ENCODE results near the gene NOL8. TPM values are rescaled to one million over a fixed set of nuclear protein-coding genes. Genes with fewer than 3 reads are reported as not detected.

Gene NOL8
- total RNA-seq, 1 donor from 2014 or later: 13.1 TPM

GRCh38 chr9:92278110-92278509, 47.0 kb downstream of the NOL8 start:
- ATAC-seq (no peak), DNase-seq (no peak)
- intact Hi-C loops (cut with micrococcal nuclease): no loop called here

DNA sequence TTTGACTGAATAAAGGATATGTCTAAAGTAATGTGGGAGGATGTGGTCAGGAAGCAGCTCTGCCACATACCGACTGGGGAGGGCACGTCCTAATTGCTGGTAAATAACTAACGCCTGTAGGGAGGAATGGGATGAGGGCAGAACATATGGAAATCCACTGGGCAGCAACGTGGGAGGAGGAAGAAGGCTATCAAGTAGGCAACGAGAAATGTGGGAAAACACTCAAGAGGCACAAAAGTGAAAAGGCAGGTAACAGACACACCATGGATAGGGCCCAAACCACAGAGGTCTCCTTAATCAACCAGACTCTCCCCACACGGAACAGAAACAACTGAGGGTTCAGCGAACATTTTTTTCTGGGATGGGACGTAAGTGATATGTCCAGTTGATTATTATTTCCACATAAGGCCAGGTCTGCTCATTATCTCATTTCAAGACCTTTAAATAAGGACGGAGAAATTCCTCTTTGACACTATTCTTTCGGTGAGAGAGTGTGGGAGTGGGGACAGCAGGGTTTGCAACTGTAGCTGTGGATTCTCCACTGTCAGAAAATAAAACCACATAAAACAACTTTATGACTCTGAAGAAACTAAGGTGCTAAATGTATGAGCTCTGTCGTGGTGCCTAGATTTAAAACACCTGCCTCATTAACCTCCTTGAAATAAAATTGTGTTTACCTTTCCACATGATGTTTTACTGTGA, 48.7 kb downstream of the NOL8 start:
- intact Hi-C loops (cut with micrococcal nuclease): no loop called here
- DNase-seq: no peak

DNA sequence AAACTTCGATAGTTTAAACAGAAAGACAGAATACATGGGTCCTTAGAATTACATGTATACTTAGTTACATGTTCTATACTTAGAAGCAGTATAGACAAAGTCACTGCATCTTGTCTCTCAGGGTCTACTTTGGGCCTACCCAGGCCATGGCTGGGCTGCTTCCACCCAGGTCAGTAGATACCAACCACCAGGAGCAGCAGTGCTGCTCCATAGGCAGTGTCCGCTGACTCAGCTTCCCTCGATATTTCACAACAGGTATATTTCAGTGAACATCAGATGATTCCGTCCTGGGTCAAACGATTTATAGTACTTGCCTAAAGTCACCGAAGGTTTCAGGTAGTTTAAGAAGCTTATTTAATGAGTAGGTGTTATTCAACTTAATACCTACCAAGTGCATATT, 49.6 kb downstream of the NOL8 start:
- no peak for DNase-seq
- intact Hi-C loops (cut with micrococcal nuclease): no loop called here
- ATAC-seq: no peak

More for the DNA sequence above, 48.7 kb downstream of the NOL8 start:
- ATAC-seq: no peak

GRCh38 chr9:92270511-92270910, 54.6 kb downstream of the NOL8 start:
- DNase-seq (no peak), ATAC-seq (no peak)
- intact Hi-C loops (cut with micrococcal nuclease): no loop called here

DNA sequence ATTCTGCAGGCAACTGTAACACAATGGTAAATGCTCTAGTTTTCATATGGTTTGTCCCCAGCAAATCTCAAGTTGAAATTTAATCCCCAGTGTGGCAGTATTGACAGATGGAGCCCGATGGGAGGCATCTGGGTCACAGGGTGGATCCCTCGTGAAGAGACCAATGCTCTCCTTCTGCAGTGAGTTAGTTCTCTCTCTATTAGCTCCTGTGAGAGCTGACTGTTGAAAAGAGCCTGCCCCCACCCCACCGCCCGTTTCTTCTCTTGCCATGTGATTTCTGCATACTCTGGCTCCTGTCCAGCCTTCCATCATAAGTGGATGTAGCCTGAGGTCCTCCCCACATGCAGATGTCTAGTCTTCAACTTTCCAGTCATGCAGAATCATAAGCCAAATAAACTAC, 58.7 kb downstream of the NOL8 start:
- peak; percentile 32 for ATAC-seq
- intact Hi-C loops (cut with micrococcal nuclease): no loop called here
- DNase-seq: no peak

DNA sequence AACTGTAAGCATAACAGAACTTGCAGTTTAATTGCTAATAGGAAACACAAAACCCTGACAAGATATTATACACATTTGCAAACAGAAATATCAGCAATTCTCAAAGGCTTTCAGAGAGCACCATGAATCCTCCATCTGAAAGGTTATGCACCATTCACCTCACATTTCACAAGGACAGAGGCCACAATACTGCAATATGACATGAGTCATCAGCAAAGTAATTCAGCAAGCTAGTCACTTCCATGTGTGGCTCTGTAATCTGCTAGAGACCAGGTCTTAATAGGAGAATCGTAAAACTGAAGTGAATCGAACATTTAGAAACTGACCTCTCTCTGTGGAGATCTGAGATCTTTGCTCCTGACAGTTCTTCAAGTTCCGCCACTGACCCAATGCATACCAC, 60.0 kb downstream of the NOL8 start:
- ATAC-seq (no peak), DNase-seq (no peak)
- intact Hi-C loops (cut with micrococcal nuclease): no loop called here

- DNase-seq (no peak), ATAC-seq (no peak)
- intact Hi-C loops (cut with micrococcal nuclease): no loop called here
These were observed 62.0 kb downstream of the NOL8 start for GRCh38 chr9:92263131-92263530.

GRCh38 chr9:92257327-92257726, 67.8 kb downstream of the NOL8 start:
- intact Hi-C loops (cut with micrococcal nuclease): no loop called here
- no peak for ATAC-seq
- no peak for DNase-seq

DNA sequence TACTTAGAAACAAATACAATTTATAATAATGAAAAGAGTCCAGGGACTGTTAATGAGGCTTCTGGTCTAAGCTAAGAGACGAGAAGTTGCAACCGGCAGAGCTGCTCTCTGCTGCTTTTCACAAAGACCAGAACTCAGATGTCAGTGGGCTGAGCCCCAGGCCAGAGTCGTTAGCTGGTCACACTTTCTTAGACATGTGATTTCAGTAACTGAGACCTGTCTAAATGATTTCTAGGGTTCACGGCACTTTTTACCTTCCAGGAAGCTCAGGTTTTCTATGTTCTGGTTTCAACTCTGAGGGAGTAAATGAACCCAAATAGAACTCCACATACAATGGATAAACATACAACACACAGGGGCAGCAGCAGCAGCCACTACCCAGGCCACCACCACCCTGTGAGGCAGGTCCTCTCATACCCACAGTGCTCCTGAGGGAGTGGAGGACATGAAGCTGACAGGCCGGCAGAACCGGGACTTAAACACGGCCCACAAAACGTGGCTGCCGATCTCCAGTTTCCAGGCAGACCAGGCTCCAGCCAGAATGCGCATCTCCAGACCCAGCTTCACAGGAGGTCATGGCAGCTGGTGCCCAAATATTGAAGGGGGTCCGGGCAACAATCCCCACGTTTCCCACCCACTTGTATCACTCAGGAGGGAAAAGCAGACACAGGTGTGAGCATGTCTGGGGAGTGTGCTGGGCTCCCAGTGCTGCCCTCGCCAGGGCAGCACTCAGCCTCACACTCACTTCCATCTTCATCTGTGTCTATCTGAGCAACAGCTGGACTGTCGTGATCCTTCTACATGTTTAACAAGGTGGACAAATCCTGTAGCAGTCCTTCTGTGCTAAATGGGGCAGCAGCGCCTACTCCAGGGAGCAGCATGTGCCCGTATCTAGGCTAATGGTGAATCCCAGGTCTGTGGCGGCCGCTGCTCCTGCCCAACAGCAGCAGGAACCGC, 70.5 kb downstream of the NOL8 start:
- intact Hi-C loops (cut with micrococcal nuclease): no loop called here
- DNase-seq: no peak
- ATAC-seq: no peak

DNA sequence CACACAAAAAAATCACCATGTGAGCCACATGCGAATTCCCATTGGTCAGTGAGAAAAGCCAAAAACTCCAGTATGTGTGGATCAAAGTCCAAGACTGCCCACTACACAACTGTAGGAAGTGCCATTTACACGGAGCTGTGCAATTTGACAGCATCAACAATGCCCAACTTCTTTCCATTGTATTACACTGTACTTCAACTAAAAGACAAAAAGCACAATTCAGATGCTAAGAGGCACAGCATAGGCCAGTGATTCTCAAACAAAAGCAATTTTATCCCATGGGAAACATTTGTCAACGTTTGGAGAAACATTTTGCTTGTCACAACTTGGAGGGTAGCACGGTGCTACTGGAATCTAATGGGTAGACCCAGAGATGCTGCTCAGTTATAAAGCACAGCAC, 71.5 kb downstream of the NOL8 start:
- ATAC-seq: no peak
- DNase-seq: no peak
- intact Hi-C loops (cut with micrococcal nuclease): no loop called here

DNA sequence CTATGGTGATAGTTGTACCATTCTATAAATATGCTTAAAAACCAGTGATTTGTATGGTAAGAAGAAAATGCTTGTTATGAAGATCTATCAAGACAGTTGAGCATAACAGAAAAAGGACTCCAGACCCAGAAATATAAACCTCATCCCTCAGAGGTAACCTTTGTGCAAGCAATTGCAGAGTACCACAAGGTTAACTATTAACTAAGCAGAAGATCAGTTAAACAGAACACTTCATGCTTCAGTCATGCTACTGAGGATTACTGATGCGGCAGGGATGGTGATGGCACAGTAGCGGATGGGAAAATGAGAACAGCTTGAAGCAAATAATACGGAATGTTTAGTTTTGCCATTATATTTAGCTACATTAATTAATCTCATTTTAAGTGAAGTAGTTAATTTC, 77.2 kb downstream of the NOL8 start:
- no peak for DNase-seq

More for the DNA sequence above, 77.2 kb downstream of the NOL8 start:
- ATAC-seq: no peak
- intact Hi-C loops (cut with micrococcal nuclease): no loop called here

Small RNAs within 50 kb of the gene (microRNA-seq; reads per million reads assigned to microRNA genes)
- gene MIR3651 (ENCODE audit: borderline number of aligned reads): not detected

Other genes with a start within 250 kb of the NOL8 start
- gene SPTLC1, start 209.9 kb downstream of the NOL8 start, total RNA-seq: 23.9 TPM
- 55.6 TPM for gene IARS1, start 31.7 kb downstream of the NOL8 start, total RNA-seq
- 4.3 TPM for gene CENPP, start 603 bp upstream of the NOL8 start, total RNA-seq
- gene OGN, start 79.2 kb upstream of the NOL8 start, total RNA-seq: 8.1 TPM
- 4.4 TPM for gene OMD, start 99.1 kb upstream of the NOL8 start, total RNA-seq
- 4.5 TPM for gene ASPN, start 157.2 kb upstream of the NOL8 start, total RNA-seq
- 5.3 TPM for gene ECM2, start 210.6 kb upstream of the NOL8 start, total RNA-seq